Mesenchymal stem cell (in vitro differentiated cells and primary cell): ENCODE measurements around the gene MAN2B2.

Experiments
- DNase-seq: peaks from one replicate; pipeline ENCODE4 v3.0.0-alpha.2; 2013
- H2AFZ ChIP-seq: one replicate; pipeline ENCODE4 v1.6.1; 2013; ENCODE audit warnings: low read depth, mild to moderate bottlenecking, control low read depth, inconsistent platforms, low read length, moderate library complexity
- H2AK5ac ChIP-seq: 2 replicates; pipeline ENCODE4 v1.6.1; 2013; ENCODE audit warnings: low read length, moderate library complexity, mild to moderate bottlenecking, inconsistent platforms; ENCODE audit not compliant: severe bottlenecking
- H2BK120ac ChIP-seq: one replicate; pipeline ENCODE4 v1.6.1; 2013; ENCODE audit warnings: low read depth, mild to moderate bottlenecking, inconsistent platforms, low read length, moderate library complexity
- H2BK12ac ChIP-seq, 2 experiments: one replicate each; pipeline ENCODE4 v1.6.1; 2013; ENCODE audit warnings: inconsistent platforms in 2 of 2, low read length in 2 of 2, mild to moderate bottlenecking in 2 of 2, moderate library complexity in 2 of 2, control low read depth in 1 of 2
- H2BK15ac ChIP-seq: one replicate; pipeline ENCODE4 v1.6.1; 2013; ENCODE audit warnings: mild to moderate bottlenecking, low read depth, inconsistent platforms; ENCODE audit not compliant: poor library complexity, severe bottlenecking
- H2BK5ac ChIP-seq: 2 replicates; pipeline ENCODE4 v1.6.1; 2013; ENCODE audit warnings: low read depth, mild to moderate bottlenecking, low read length, control low read depth, inconsistent platforms; ENCODE audit not compliant: poor library complexity, severe bottlenecking
- H3K14ac ChIP-seq, 2 experiments: one replicate each; pipeline ENCODE4 v1.6.1; 2013; ENCODE audit warnings: inconsistent platforms in 2 of 2, low read length in 2 of 2, control low read depth in 1 of 2, mild to moderate bottlenecking in 1 of 2, moderate library complexity in 1 of 2
- H3K18ac ChIP-seq, 2 experiments: one replicate each; pipeline ENCODE4 v1.6.1; 2013; ENCODE audit warnings: inconsistent platforms in 2 of 2, low read length in 2 of 2, control low read depth in 1 of 2, low read depth in 1 of 2, mild to moderate bottlenecking in 1 of 2
- H3K23ac ChIP-seq, 2 experiments: one replicate each; pipeline ENCODE4 v1.6.1; 2013; ENCODE audit warnings: inconsistent platforms in 2 of 2, low read length in 2 of 2, mild to moderate bottlenecking in 2 of 2, moderate library complexity in 2 of 2, control low read depth in 1 of 2
- H3K27ac ChIP-seq: 2 replicates; pipeline ENCODE4 v1.5.1; 2013; ENCODE audit warnings: mild to moderate bottlenecking, moderate library complexity, low read length, control low read depth, inconsistent platforms; ENCODE audit not compliant: poor library complexity, severe bottlenecking
- H3K27me3 ChIP-seq, 2 experiments: 2 replicates each; pipeline versions ENCODE4 v1.6.1 to v1.7.0; 2013; ENCODE audit warnings: low read length in 2 of 2, mild to moderate bottlenecking in 2 of 2, moderate library complexity in 2 of 2, control low read depth in 1 of 2, inconsistent platforms in 1 of 2; ENCODE audit not compliant: control insufficient read depth in 1 of 2, insufficient read depth in 1 of 2
- H3K36me3 ChIP-seq, 2 experiments: 2 replicates each; pipeline versions ENCODE4 v1.6.1 to v1.7.0; 2013; ENCODE audit warnings: low read length in 2 of 2, control low read depth in 1 of 2, inconsistent platforms in 1 of 2, low read depth in 1 of 2, mild to moderate bottlenecking in 1 of 2; ENCODE audit not compliant: insufficient read depth in 2 of 2, control insufficient read depth in 1 of 2
- H3K4ac ChIP-seq, 2 experiments: one replicate each; pipeline ENCODE4 v1.6.1; 2013; ENCODE audit warnings: inconsistent platforms in 2 of 2, low read length in 2 of 2, mild to moderate bottlenecking in 2 of 2, moderate library complexity in 2 of 2, control low read depth in 1 of 2, low read depth in 1 of 2
- H3K4me1 ChIP-seq: 2 replicates; pipeline ENCODE4 v1.6.1; 2013; ENCODE audit warnings: low read depth, low read length, control low read depth; ENCODE audit not compliant: control insufficient read depth, insufficient read depth
- H3K4me2 ChIP-seq: 2 replicates; pipeline ENCODE4 v1.6.1; 2013; ENCODE audit warnings: low read length, mild to moderate bottlenecking, inconsistent platforms; ENCODE audit not compliant: poor library complexity, severe bottlenecking
- H3K4me3 ChIP-seq, 2 experiments: 2 replicates each; pipeline versions ENCODE4 v1.5.1 to v1.7.0; 2013; ENCODE audit warnings: low read length in 2 of 2, mild to moderate bottlenecking in 2 of 2, control low read depth in 1 of 2, low read depth in 1 of 2; ENCODE audit not compliant: insufficient read depth in 1 of 2
- H3K79me1 ChIP-seq: replicated peaks from 2 replicates; pipeline ENCODE4 v1.6.1; 2013; ENCODE audit warnings: mild to moderate bottlenecking, control low read depth, low read length, inconsistent platforms; ENCODE audit not compliant: poor library complexity, severe bottlenecking
- H3K9ac ChIP-seq: 2 replicates; pipeline ENCODE4 v1.7.0; 2013; ENCODE audit warnings: mild to moderate bottlenecking, low read length, moderate library complexity
- H3K9me3 ChIP-seq: 2 replicates; pipeline ENCODE4 v1.7.0; 2013; ENCODE audit warnings: mild to moderate bottlenecking, low read length; ENCODE audit not compliant: control insufficient read depth
- H4K8ac ChIP-seq: one replicate; pipeline ENCODE4 v1.6.1; 2013; ENCODE audit warnings: inconsistent platforms, mild to moderate bottlenecking, low read length, moderate library complexity
- H4K91ac ChIP-seq: one replicate; pipeline ENCODE4 v1.6.1; 2013; ENCODE audit warnings: mild to moderate bottlenecking, low read length, inconsistent platforms
- WGBS: methylation state at CpG from one replicate; pipeline ENCODE4 v1.1.7; 2013; ENCODE audit warnings: mixed read lengths; 5-methylcytosine and 5-hydroxymethylcytosine counted together

MAN2B2 gene

DNA sequence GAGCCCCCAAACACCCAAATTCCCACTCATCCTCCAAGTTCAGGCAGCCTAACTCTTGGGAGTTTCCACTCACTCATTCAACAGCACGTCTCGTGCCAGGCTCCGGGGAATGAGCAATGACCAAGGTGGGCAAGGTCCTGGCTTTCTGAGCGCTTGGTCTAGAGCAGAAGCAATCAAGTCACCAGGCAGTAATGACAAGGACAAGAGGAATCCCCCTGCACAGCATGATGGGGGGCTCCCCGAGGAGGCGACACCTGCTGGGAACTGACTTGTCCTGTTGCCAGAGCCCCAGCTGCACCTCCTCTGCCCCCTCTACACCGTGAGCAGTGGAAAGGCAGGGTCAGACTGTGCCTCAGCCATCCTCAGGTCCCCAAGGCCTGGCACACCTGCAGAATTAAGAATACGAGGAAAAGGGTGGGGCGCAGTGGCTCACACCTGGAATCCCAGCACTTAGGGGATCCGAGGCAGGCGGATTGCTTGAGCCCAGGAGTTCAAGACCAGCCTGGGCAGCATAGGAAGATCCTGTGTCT is 39.8 kb downstream of the MAN2B2 start:
- Histone ChIP-seq H4K8ac (no peak overlapping the region), H3K18ac (no peak overlapping the region), H3K4me3 (no peak overlapping the region), H2BK15ac (no peak overlapping the region), H2AK5ac (no peak overlapping the region), H3K27ac (no peak overlapping the region), H2BK120ac (no peak overlapping the region), H3K4me1 (no peaks in the 10 kb centered on the region), H3K23ac (no peak overlapping the region), H2BK12ac (no peak overlapping the region), H3K9ac (no peak overlapping the region), H2AFZ (no peak overlapping the region), H3K79me1 (peaks cover 1% of the 10 kb centered on the region), H3K27me3 (no peaks in the 10 kb centered on the region), H3K14ac (no peak overlapping the region), H3K36me3 (peaks cover 73 to 80% of the 10 kb centered on the region in 2 experiments), H3K9me3 (no peaks in the 10 kb centered on the region), H3K4ac (no peak overlapping the region), H3K4me2 (no peak overlapping the region), H2BK5ac (no peak overlapping the region), H4K91ac (no peak overlapping the region)
- 96% methylated on average over 11 of the region's 11 CpGs for WGBS
- no peak for DNase-seq

- Histone ChIP-seq H3K14ac (no peak overlapping the region), H3K4ac (no peak overlapping the region)
These were observed 41.4 kb downstream of the MAN2B2 start for GRCh38 chr4:6616087-6616995.

GRCh38 chr4:6617246-6617645 is 42.3 kb downstream of the MAN2B2 start:
- Histone ChIP-seq H3K4me3 (no peak overlapping the region), H3K18ac (no peak overlapping the region), H2BK120ac (no peak overlapping the region), H2BK5ac (no peak overlapping the region), H2BK12ac (no peak overlapping the region), H2BK15ac (no peak overlapping the region), H2AFZ (no peak overlapping the region), H2AK5ac (no peak overlapping the region), H3K4me2 (no peak overlapping the region), H3K79me1 (peaks cover 1% of the 10 kb centered on the region), H3K27ac (no peak overlapping the region), H3K36me3 (peaks cover 63 to 65% of the 10 kb centered on the region in 2 experiments), H3K4ac (no peak overlapping the region), H3K14ac (no peak overlapping the region), H4K8ac (no peak overlapping the region), H3K9me3 (no peaks in the 10 kb centered on the region), H4K91ac (no peak overlapping the region), H3K23ac (no peak overlapping the region), H3K4me1 (no peaks in the 10 kb centered on the region), H3K27me3 (no peaks in the 10 kb centered on the region), H3K9ac (no peak overlapping the region)
- no peak for DNase-seq
- 93% methylated on average over 10 of the region's 10 CpGs for WGBS

More at GRCh38 chr4:6616087-6616995, 41.4 kb downstream of the MAN2B2 start:
- Histone ChIP-seq H3K4me1 (no peaks in the 10 kb centered on the region), H3K27me3 (no peaks in the 10 kb centered on the region), H2BK5ac (no peak overlapping the region), H3K79me1 (peaks cover 1% of the 10 kb centered on the region), H3K9me3 (no peaks in the 10 kb centered on the region), H3K4me2 (no peak overlapping the region), H3K18ac (no peak overlapping the region), H2AK5ac (no peak overlapping the region), H4K91ac (no peak overlapping the region), H2AFZ (no peak overlapping the region), H4K8ac (no peak overlapping the region), H2BK15ac (no peak overlapping the region), H3K36me3 (peaks cover 64 to 72% of the 10 kb centered on the region in 2 experiments), H3K23ac (no peak overlapping the region), H2BK12ac (no peak overlapping the region), H2BK120ac (no peak overlapping the region), H3K4me3 (no peak overlapping the region), H3K27ac (no peak overlapping the region), H3K9ac (no peak overlapping the region)
- DNase-seq = no peak
- 94% methylated on average over 18 of the region's 18 CpGs for WGBS

DNA sequence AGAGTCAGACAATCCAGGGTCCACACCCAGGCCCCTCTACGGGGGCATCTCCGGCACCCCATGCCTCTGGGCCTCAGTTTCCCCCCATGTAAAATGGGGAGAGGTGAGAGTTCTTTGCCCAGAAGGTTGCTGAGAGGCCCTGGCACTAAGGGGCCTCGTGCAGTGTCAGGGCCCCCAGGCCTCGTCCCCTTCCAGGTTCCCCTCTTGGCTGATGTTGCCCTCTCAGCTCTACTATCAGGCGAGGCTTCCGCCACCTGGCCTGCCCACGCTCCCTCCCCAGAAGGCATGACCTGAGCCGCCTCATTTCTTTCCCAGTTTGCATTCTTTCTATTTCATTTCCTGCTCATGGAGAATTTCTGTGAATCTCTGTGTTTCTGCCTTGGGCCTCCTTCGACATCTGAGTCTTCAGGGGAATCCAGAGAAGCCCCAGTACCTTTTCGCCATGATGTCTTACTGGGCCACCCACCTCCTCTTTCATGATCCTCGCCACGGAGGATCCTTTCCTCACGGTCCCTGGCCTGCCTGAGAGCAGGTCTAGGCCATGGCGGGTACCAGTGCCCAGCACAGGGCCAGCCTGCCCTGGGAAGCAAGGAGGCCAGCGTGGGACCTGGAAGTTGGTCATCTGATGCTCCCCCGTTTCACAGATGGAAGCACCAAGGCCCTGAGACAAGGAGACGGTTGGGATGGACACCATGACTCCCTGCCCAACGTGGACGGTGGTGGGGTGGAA is 43.6 kb downstream of the MAN2B2 start:
- no peak overlapping the region for H4K91ac ChIP-seq
- H3K4me3 ChIP-seq = no peak overlapping the region
- peaks cover 56 to 57% of the 10 kb centered on the region in 2 experiments for H3K36me3 ChIP-seq
- no peak overlapping the region for H3K4ac ChIP-seq
- peaks cover 1% of the 10 kb centered on the region for H3K79me1 ChIP-seq
- no peaks in the 10 kb centered on the region for H3K9me3 ChIP-seq
- H3K27ac ChIP-seq = no peak overlapping the region
- H2BK120ac ChIP-seq = no peak overlapping the region
- H2AK5ac ChIP-seq = no peak overlapping the region
- no peaks in the 10 kb centered on the region for H3K4me1 ChIP-seq
- WGBS = 95% methylated on average over 18 of the region's 19 CpGs
- no peak overlapping the region for H3K14ac ChIP-seq
- H4K8ac ChIP-seq = no peak overlapping the region
- DNase-seq = no peak
- no peak overlapping the region for H3K18ac ChIP-seq
- H2BK12ac ChIP-seq = no peak overlapping the region
- H2BK5ac ChIP-seq = no peak overlapping the region
- H3K4me2 ChIP-seq = no peak overlapping the region
- H2AFZ ChIP-seq = no peak overlapping the region
- H3K27me3 ChIP-seq = no peaks in the 10 kb centered on the region
- H2BK15ac ChIP-seq = no peak overlapping the region
- H3K9ac ChIP-seq = no peak overlapping the region
- no peak overlapping the region for H3K23ac ChIP-seq
